CD4-positive, alpha-beta T cell treated with Interleukin-6 at 100 ng/mL for 8 hours (primary cell): ENCODE results near the gene ZNF414.

Source experiments
- DNase-seq: peaks from one replicate; pipeline ENCODE4 v3.0.0-alpha.2; 2020; ENCODE audit warnings: mixed read lengths, low spot score

Gene ZNF414

GRCh38 chr19:8490395-8490760 lies 23.6 kb downstream of the ZNF414 start:
- DNase-seq, result no peak

GRCh38 chr19:8489561-8490394 lies 24.2 kb downstream of the ZNF414 start:
- no peak for DNase-seq

- DNase-seq, result no peak
Measured at GRCh38 chr19:8488365-8488764, 25.6 kb downstream of the ZNF414 start.

GRCh38 chr19:8487137-8487851 lies 26.7 kb downstream of the ZNF414 start:
- peak; percentile 78 for DNase-seq

- no peak for DNase-seq
Measured at GRCh38 chr19:8486661-8487136, 27.3 kb downstream of the ZNF414 start.

- no peak for DNase-seq
Measured at GRCh38 chr19:8485561-8486371, 28.2 kb downstream of the ZNF414 start.

GRCh38 chr19:8484331-8484894 lies 29.6 kb downstream of the ZNF414 start:
- DNase-seq, result no peak

- DNase-seq, result no peak
Measured at GRCh38 chr19:8483165-8483564, 30.8 kb downstream of the ZNF414 start.

GRCh38 chr19:8482696-8483095 lies 31.3 kb downstream of the ZNF414 start:
- DNase-seq, result no peak

- no peak for DNase-seq
Measured at GRCh38 chr19:8481616-8482015, 32.4 kb downstream of the ZNF414 start.

GRCh38 chr19:8481201-8481600 lies 32.8 kb downstream of the ZNF414 start:
- DNase-seq, result no peak

- DNase-seq, result no peak
Measured at GRCh38 chr19:8478598-8478997, 35.4 kb downstream of the ZNF414 start.

GRCh38 chr19:8477889-8478288 lies 36.1 kb downstream of the ZNF414 start:
- no peak for DNase-seq

- no peak for DNase-seq
Measured at GRCh38 chr19:8476524-8476923, 37.4 kb downstream of the ZNF414 start.

GRCh38 chr19:8475005-8475404 lies 39.0 kb downstream of the ZNF414 start:
- no peak for DNase-seq

GRCh38 chr19:8473648-8474476 lies 40.1 kb downstream of the ZNF414 start:
- no peak for DNase-seq

- DNase-seq, result no peak
Measured at GRCh38 chr19:8469613-8470368, 44.2 kb downstream of the ZNF414 start.

- no peak for DNase-seq
Measured at GRCh38 chr19:8468761-8469373, 45.1 kb downstream of the ZNF414 start.

- no peak for DNase-seq
Measured at GRCh38 chr19:8468124-8468523, 45.8 kb downstream of the ZNF414 start.

- DNase-seq, result no peak
Measured at GRCh38 chr19:8466018-8466417, 47.9 kb downstream of the ZNF414 start.
